ENCODE measurements around the gene VAPB.

Gene VAPB

DNA sequence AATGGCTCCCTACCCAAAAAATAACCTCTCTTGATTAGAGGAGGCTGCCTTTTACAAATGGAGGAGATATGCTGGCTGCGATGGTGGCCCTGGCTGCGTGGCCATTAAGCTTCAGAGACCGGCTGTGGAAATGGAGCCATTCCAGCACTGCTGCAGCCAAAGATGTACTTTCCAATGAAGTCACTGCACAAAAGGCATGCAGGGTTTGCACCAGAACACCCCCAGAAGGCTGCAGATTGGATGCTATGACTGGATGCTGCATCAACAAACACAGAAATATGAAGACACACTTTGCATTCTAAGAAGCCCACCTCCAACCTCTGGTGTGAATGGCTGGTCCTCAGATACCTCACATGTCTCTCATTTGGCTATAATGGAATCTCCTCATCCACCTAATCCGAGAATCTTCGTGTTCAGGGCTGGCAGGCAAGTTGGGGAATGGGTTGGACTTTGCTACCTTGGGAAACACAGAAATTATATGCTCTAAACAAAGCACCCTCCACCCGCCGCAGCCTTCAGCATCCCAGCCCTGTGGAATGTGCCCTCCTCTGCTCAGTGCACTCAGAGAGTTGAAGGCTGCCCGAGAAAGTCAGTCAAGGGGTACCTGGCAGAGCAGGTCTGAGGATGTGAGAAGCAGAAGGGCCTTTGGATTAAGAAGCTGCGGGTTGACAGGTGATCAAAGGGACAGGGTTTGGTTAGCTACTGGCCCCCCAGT is 90.9 kb downstream of the VAPB start:
- DNase-seq = no peak

DNA sequence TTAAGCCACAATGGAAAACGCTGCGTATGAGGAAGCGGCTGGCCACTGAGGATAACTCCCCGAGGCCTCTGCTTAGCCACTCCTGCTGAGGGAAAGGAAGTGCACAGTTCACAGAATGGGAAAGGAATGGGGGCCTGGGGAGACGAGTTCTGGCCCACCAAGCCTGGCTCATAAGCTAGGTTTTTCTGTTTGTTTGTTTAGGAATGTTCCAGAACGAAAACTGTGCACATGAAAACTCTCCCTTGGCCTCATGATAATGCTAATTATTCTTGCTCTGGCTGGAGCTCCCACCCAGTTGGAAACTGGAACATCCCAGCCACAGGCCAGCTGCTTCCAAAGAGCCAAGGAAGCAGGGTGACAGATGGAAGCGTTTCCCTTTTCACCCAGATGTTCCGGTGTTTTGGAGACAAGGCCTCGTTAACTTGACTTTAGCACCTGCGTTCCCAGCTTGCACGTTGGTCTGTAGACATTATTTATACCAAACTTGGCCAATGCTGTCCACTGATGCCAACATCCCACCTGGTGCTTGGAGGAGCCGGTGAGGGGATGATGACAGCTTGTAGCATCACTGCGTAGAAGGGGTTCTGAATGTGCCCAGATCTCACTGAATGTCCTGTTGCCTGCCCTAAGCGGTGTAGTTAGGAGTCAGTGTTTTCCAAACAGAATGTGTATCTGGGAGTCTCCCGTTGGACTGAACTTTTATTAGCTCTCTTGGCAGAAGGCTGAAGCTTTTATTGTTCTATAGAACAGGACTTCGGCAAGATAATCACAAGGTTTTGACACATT is 91.7 kb downstream of the VAPB start:
- DNase-seq = no peak

DNA sequence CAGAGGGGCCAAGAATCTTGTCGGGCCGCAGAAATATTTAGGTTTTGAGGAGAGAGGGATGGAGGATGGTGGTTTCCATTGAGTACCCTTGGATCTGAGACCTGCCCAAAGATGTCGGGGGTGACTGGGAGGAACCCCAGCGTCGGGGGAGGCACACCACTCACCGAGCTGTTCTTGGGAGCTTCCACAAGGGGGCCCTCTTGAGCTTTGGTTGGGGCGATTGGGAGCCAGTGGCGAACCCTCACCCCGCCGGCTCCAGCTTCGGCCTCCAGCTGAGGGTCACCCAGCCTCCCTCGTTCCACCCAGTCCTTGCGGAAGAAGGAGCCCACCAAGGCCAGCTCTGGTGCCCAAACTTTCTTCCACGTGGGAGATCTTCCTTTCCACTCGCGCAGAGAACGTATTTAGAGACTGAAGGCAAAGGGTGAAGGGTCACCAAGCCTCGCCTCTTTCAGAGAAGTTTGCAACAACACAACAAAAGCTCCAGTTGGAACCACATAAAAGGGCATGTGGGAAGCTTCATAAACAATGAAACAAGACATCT is 92.5 kb downstream of the VAPB start:
- peak in 18 of 56 donors; percentile 1 to 64 (median 12) for DNase-seq

DNA sequence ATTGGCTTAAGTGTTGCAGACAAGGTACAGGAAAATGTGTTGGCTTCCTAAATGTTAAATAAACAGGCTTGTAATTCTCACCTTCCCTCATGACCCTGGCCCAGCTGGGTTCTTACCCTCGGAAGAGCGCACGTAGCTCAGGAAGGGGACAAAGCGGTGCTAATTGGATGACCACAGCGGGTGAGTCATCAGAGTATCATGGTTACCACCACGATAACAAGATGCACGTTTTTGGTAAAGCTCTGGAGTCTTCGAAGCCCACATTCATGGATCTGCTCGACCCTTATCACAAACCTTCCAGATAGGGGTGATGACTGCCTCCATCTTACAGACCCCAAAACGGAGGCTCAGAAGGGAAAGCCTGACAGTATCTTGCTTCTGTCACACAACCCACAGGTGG is 93.4 kb downstream of the VAPB start:
- no peak for DNase-seq

DNA sequence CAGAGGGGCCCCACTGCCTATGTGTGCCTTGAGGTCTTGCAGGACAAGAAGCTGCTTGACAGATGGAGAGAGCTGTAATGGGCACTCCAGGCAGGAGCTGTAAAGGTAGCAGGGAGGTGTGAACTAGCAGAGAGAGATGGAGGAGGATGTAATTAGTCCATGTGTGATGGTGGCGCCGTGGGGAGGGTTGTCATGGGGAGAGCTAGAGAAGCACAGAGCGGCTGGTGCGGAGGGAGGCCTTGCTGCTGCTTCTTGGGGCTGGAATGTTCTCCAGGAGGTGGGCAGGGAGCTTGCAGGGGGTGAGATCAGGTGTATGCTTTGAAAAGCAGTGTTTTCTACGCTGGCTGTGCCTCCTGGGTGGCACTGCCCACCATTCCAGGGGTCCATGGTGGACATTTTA is 94.0 kb downstream of the VAPB start:
- no peak for DNase-seq

DNA sequence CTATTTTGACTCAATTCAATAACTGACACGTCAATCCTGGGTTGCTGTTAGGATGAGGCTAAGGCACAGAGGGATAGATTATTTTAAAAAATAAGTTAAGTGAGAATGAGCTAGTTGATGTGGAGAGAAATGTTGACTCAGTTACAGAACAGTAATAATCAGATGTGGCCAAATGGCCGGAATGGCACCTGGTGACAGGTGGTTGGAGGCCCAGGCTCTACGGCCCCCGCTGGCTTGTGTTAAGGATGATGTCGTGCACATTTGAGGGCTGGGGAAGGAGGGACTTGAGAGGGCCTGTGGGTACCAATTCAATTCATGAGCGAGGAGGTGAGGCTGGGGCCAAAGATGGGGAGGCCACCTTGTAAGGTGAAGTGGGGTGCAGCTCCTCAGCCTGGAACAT is 94.4 kb downstream of the VAPB start:
- DNase-seq = no peak

DNA sequence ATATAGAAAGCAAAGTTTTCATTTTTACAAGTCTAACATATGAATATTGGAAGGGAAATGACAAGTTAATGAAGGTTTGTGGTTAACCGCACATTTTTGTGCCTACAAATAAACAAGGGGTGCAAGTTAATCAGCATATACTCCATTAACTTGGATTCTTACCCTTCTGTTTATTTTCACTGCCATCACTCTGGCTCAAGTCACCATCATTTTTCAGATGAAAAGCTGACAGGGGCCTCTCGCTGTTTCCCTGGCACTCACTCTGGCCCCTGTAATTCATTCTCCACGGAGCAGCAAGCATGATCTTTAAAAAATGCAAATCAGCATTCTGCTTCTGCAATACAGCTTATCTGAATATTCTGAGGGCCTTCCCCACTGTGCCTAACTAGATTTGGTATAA is 96.4 kb downstream of the VAPB start:
- DNase-seq = no peak

DNA sequence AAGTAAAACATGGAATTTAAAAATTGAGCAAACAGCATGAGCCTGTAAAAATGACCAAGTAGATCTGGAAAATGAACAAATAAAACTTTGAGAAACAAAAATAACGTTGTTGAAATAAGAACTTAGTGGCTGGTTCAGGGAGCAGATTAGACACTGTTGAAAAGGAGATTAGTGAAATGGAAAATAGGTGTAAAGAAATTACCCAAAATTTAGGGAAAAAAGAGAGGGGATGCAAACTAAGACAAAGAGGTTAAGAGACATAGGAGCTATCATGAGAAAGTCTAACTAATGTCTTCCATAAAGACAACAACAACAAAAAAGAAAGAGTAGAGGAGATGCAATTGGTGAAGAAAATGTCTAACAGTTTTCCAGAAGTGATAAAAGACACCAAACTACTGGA is 97.2 kb downstream of the VAPB start:
- DNase-seq = no peak

DNA sequence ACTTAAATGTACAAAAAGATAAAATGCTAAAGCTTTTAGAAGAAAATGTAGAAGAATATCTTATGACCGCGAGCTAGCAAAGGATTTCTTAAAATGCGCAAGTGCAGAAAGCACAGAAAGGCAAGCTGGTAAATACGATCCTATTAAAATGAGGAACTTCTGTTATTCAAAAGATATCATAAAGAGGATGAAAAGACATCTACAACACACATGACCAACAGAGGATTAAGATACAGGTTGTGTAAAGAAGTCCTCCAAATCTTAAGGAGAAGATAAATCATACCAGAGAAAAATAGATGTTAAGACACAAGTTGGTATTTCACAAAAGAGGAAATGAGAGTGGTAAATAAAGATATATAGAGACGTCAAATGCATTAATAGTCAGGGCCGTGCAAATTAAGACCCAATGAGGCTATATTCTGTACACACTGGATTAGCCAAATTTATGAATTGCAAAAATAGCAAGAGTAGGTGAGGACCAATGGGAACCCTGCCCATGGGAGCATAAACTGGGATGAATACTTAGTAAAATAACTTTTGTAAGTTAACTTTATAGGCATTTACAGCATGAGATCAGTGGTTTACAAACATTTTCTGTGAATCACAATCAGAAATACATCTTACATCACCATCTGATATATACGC is 103.2 kb downstream of the VAPB start:
- DNase-seq = no peak

DNA sequence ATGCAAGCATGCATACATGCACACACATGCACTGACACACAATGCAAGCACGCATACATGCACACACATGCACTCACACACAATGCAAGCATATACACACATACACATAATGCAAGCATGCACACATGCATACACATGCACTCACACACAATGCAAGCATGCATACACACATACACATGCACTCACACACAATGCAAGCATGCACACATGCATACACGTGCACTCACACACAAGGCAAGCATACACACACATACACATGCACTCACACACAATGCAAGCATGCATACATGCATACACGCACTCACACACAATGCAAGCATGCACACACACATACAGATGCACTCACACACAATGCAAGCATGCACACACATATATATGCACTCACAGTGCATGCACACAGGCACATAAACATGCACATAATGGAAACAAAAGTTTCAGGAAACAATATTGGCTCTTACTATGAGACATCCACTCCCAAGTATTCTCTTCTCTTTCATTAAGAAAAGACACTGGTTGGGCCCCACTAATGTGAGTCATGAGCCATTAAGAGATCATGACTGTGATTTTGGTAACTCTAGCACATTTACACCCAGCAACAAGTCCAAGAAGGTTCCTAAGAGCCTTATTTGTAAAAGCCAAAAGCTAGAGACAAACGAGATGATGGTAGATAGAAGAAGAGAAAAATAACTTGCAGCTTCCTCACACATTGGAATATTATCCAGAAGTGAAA is 103.9 kb downstream of the VAPB start:
- DNase-seq = no peak

DNA sequence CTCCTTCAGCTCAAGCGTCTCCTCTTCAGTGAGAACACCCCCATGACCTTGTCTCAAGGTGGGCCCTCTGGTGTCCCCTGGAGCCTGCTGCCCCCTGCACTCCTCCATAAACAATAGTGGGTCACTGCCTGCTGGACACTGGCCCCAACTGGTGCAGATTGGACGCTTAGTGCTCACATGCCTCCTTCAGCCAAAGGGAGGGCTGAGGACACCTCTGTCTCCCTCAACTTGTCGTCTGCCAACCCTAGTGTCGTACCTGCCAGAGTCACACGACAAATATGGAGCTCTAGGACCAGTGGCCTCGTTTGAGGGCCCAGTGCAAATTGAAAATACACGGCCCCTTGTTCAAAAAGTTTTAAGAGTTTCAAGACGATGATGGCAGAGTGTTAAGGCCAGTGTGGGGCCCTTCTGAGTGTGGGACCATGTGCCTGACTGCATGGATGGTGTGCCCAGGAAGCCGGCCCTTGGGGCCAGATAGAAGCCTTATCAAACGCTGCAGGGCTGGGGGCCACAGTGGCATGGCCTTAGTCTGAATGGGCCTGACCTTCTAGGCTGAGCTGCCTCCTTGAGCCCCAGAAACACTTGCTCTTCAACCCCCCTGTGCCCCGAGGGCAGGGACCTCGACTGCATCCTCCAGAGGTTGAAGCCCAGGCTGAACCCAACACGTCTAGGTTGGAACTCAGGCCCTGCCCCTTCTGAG is 106.0 kb downstream of the VAPB start:
- DNase-seq = no peak

DNA sequence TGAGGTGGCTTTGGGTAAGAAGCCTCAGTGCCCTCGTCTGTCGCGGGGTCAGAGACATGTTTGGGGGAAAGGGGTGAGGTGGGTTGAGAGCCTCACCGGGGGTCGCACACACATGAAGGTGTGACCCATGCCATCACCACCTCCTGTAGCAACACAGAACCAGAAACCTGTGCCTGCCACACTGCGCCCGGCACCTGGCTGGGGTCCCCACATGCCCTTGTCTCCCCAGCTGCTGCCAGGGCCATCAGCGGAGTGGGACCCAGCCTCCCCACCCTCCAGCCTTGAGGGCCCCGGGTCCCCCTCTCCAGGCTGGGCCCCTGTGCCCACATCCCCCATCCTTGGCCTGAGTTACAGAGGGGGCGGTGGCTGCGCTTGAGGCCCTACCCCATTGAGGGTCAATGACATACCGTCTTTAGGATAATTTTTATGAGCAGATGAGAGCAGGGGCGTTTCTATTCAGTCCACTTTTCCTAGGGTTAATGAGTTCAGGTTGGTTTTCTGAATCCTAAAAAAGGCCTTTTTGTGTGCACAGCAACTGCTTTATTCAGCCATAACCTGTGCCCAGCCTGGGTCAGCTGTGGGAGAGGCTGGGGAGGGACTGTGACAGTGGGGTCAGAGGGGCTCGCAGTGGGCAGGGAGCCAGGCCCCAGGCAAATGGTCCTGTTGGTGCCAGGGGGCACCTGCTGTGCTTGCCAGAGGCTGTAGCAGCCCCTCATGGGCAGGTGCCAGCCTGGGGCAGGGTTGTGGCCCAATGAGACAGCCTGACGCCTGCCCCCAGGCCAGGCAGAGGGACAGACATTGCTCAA is 106.8 kb downstream of the VAPB start:
- DNase-seq = no peak

DNA sequence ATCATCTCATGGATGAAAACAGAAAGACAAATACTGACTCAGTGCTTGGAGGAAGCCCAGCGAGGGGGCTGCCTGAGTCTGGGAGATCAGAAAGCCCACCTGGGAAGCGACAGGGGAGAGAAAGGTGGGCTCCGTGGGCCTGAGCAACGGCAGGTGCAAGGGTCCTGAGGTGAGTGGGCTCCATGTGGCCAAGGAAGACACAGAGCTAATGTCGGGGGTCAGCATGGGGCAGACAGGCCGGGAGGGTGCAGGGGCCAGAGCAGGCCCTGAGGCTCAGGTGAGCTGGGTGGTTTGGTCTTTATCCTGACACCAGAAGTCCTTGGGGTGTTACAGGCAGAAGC is 107.4 kb downstream of the VAPB start:
- DNase-seq = no peak

DNA sequence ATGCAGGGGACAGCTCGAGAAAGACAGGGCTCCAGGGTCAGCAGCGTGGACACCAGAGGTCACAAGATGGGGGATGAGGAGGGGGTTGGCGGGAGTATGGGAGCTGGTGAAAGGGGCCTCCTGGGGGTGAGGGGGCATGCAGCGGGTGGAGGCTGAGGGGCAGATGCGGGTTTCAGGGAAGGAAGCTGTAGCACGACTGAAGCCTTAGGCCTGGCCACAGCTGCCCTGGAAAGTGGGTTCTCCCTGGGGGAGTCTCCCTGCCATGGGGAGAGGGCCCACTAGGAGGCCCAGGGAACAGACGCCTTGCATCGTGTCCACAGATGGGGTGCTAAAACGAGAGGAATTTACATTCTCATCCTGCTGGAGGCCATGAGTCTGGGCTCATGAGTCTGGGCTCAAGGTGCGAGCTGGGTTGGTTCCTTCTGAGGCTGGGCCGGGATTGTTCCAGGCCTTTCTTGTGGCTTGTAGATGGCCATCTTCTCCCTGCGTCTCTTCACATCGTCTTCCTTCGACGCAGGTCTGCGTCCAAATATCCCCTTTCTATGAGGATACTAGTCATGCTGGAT is 108.1 kb downstream of the VAPB start:
- no peak for DNase-seq

DNA sequence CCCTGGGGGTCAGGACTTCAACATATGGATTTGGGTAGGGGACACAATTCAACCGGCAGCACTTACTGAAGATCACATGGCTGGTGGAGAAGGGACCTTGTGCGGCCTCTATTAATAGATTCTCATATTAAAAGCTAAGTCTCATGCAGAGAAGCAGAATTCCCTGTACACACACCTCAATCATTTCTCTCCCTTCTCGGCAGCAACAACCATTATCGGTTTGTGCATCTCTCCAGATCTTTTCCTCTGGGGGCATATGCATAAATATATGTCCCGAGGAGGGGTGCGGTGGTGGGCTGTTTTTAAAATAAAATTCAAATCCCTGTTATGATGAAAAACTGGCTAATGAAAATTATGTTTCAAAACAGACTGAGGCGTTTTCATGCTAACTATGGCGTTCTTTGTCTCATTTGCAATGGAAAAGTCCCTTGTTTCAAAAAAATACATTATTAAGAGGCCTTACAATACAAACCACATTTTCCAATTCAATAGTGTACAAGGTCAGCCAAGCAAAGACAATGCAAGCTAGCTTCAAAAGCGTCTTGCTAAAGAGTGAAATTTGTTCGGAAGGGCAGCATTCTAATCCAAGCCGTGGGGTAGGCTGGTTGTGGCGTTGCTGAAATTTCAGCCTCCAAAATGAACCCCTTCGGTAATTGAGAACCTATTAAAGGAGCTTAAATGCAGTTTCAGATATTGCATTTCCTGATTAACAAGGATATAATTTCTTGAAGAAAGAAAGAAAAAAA is 108.9 kb downstream of the VAPB start:
- DNase-seq = no peak

DNA sequence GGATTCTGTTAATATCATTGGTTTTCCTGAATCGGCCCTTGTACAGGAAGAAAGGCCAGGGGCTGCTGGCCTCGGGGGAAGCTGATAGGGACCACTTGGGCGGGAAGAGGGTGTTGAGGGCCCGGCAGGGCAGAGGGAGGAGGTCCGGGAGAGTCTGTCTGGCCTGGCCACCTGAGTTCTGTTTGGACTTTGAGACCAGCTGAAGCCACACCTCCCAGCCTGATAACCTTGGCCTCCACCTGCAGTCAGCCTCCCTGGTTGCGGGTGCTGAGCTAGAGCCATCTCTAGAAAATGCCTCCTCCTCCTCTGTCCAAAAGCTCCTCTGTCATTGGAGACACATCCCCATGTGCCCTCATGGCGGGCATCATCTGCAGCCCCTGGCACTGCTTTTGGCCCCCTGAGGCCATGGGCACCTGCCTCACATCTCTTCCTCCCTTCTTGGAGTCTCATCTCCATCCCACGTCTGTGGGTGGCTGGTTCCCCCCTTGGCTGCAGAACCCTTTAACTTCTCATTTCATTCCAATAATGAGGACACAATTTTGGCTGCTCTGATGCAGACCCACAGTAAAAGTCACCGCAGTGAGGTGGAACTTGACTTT is 109.5 kb downstream of the VAPB start:
- DNase-seq = no peak

DNA sequence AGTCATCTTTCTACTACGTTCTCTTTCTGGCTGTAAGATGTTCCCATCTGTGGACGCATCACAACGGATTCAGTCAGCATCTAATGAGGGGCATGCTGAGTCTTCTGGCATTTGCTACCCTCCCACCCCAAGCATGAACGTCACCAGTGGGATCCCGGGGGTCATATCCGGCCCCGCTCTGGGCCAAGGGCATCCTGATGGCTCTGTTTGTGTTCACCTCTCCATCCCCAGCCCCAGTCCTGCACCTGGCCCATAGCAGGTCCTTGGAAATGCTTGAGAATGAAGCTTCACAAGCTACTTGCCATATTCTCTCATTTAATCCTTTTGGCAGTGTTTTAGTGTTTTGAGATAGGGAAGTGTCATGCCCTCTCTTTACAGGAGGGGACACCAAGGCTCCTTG is 111.2 kb downstream of the VAPB start:
- DNase-seq = no peak

All from nucleus accumbens (tissue), 56 donors.